Keratinocyte (primary cell): ENCODE measurements around the gene DDIT3.

Source experiments
- EZH2 ChIP-seq: IDR thresholded peaks from one replicate; pipeline ENCODE4 v1.6.1; 2012; ENCODE audit warnings: inconsistent platforms, mild to moderate bottlenecking, low read length, moderate library complexity
- TF ChIP-seq, protein P1 (sequence below), 3 experiments: IDR thresholded peaks in 1 of 3; conservative IDR thresholded peaks in 1 of 3; optimal IDR thresholded peaks in 1 of 3; 2 replicates in 2 of 3; 3 replicates in 1 of 3; pipeline versions ENCODE3 to v1.5.1; 2011; ENCODE audit warnings: low read length in 3 of 3, mild to moderate bottlenecking in 3 of 3, moderate library complexity in 2 of 3, control low read depth in 1 of 3, inconsistent platforms in 1 of 3; ENCODE audit not compliant: insufficient read depth in 2 of 3; ENCODE audit errors: extremely low read depth in 1 of 3

DNA sequence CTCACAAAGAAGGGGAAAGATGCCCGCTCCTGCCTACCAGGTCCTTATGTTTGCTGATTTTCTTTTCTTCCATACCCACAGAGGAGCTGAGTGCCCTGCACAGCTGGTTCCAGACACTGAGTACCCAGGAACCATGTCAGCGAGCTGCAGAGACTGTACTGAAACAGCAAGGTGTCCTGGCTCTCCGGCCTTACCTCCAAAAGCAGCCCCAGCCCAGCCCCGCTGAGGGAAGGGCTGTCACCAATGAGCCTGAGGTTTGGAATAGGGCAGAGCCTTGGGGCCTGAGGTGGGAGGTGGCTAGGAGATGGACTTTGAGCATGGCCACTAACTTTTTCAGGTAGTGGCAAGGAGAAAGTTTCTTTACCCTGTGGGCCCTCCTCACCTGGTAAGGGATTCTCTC, 30.2 kb downstream of the DDIT3 start:
- TF ChIP-seq, protein P1, sequence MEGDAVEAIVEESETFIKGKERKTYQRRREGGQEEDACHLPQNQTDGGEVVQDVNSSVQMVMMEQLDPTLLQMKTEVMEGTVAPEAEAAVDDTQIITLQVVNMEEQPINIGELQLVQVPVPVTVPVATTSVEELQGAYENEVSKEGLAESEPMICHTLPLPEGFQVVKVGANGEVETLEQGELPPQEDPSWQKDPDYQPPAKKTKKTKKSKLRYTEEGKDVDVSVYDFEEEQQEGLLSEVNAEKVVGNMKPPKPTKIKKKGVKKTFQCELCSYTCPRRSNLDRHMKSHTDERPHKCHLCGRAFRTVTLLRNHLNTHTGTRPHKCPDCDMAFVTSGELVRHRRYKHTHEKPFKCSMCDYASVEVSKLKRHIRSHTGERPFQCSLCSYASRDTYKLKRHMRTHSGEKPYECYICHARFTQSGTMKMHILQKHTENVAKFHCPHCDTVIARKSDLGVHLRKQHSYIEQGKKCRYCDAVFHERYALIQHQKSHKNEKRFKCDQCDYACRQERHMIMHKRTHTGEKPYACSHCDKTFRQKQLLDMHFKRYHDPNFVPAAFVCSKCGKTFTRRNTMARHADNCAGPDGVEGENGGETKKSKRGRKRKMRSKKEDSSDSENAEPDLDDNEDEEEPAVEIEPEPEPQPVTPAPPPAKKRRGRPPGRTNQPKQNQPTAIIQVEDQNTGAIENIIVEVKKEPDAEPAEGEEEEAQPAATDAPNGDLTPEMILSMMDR (optimal IDR thresholded peaks at IDR 0.05 in 1 of 3, IDR thresholded peaks at IDR 0.05 in 1 of 3, conservative IDR thresholded peaks at IDR 0.05 in 1 of 3; ENCODE audit: extremely low read depth in 1 of 3, insufficient read depth in 2 of 3, low read length in 3 of 3), result no peak
- no peak for TF ChIP-seq EZH2
